ENCODE results near the gene CTXND1.

GRCh38 chr15:80259942-80260510 is 8.0 kb upstream of the CTXND1 start:
- TF ChIP-seq POLR2A (IDR thresholded peaks at IDR 0.05) (no peak), CTCF (IDR thresholded peaks at IDR 0.05) (no peak), POLR2AphosphoS5 (IDR thresholded peaks at IDR 0.05; ENCODE audit: insufficient read depth in 1 of 2, low read depth in 1 of 2) (no peak)
